RPMI8226 (cell line): ENCODE data around the gene EEF2K.
"Not testable (repeated sequence)": the region's sequence is repeated elsewhere in the genome, so short reads cannot be mapped to it uniquely, and the experiment has no call there.

Experiments used
- DNase-seq: peaks from one replicate; pipeline ENCODE4 v3.0.0-alpha.2; 2015

Gene EEF2K

DNA sequence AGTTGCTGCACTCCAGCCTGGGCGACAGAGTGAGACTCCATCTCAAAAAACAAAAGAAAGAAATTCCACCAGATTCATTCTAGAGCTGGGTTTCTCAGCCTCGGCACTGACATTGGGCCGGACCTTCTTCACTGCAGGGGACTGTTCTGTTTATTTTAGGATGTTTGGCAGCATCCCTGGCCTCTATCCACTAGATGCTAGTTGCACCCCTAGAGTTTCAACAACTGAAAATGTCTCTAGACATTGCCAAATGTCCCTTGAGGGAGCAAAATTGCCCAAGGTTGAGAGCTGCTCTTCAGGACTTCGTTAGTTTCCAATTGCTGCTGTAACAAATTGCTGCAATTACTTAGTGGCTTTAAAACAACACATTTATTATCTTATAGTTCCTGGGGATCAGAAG, 7.2 kb downstream of the EEF2K start:
- no peak for DNase-seq

DNA sequence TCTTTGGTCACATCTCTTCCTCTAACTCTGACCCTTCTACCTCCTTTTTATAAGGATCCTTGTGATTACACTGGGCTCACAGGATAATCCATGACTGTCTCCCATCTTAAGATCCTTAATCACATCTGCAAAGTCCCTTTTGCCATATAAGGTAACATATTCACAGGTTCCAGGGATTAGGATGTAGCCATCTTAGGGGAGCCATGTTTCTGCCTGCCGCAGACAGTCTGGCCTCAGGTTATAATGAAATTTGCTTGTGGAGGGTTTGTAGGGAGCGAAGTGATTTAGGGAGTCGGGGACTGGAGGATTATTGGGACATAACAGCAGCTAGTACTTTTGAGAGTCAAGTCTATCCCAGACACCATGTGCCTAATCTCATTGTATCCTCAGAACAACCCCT, 7.7 kb downstream of the EEF2K start:
- no peak for DNase-seq

DNA sequence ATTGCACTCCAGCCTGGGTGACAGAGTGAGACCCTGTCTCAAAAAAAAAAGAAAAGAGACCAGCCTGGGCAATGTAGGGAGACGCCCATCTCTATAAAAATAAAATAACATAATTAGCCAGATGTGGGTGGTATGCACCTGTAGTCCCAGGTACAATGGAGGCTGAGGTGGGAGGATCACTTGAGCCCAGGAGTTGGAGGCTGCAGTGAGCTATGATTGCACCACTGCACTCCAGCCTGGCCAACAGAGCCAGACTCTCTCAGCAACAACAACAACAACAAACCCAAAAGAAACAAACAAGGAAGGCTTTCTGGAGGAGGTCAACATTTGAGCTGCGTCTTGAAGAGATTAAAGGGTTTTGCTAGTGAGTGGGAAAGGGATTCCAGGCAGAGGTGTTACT, 8.3 kb downstream of the EEF2K start:
- no peak for DNase-seq

DNA sequence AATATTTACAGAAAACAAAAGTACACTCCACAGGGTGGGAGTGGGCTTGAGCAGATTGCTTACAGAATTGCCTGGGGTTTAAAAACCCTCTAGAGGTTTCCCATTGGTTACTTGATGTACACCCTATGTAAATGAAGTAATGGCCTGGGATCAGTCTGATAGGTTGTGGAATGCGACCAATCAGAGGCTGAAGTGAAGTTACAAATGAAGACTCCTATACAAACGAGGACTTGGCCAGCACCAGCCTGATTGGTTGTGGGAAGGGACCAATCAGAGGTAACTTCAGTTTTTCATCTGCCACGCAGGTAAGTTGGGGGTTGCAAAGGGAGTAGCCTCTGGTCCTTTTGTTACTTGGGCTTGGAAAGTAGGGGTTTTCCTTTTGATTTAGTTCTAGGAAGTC, 8.8 kb downstream of the EEF2K start:
- DNase-seq = no peak

DNA sequence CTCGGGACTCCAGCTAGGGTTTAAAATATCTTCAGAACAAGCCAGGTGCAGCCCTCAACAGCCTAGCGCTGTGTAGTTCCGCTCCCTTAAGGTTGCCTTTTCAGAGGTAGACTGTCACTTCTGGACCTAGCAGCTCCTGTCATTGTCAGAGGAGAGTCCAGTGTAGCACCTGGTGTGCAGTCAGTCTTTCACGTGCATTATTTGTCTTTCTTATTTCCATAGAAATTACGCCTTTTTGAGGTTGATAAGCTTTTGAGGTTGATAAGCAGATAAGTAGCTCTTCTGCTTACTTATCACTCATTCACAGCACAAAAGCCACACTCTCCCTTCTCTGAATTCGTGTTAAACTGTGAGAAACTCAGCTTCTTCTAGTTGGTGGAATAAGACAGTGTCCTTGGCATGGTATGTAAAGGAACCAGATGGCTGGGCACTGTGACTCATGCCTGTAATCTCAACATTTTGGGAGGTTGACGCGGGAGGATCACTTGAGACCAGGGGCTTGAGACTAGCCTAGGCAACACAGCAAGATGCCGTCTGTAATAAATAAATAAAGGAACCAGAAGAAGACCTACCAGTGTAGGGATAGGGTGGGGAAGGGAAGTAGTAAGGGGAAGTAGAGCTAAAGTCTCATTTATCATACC, 10.2 kb downstream of the EEF2K start:
- DNase-seq = no peak

DNA sequence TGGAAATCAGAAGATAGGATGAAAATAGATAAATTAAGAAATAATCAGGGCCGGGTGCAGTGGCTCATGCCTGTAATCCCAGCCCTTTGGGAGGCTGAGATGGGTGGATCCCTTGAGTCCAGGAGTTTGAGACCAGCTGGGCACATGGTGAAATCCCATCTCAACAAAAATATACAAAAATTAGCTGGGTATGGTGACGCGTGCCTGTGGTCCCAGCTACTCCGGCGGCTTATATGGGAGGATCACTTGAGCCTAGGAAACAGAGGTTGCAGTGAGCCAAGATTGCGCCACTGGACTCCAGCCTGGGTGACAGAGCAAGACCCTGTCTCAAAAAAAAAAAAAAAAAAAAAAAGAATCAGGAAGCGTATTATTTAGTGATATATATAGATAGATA, 10.8 kb downstream of the EEF2K start:
- not testable (repeated sequence) for DNase-seq

DNA sequence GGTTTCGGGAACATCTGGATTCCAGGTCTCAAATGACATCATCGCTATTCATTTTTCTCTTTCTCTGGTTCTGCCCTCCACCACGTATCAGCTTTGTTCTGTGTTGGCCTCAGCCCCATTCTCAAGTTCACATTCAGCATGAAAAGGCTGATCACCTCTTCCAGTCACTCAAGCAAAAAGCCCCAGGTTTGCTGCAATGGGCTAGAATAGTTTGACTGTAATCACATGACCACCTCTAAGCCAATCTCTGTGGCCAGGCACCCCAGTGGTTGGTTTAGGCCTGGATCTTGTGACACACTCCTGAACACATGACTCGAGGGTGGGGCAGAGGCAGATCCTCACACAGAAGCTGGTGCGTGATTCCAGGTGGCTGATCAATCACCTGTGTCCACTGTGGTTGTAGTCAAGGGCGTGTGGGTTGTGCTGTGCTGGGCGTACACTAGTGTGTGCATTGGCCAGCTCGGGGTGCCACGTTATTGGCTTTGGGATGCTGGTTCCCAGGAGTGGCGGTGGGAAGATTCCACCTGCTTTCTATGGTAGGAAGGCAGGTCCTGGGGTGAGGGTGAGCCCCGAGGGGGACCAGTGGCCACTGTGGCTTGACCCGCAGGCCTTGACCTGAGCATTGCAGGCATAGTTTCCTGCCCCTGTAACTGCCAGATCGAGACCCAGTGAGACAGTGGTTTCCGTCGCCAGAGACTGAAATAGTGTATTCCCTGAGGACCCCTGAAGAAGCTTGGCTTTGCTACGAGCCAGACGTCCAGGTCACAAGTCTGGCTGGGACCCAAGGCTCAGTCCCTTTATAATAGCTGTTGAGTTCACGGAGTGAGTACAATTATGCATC, 12.0 kb downstream of the EEF2K start:
- DNase-seq = no peak

DNA sequence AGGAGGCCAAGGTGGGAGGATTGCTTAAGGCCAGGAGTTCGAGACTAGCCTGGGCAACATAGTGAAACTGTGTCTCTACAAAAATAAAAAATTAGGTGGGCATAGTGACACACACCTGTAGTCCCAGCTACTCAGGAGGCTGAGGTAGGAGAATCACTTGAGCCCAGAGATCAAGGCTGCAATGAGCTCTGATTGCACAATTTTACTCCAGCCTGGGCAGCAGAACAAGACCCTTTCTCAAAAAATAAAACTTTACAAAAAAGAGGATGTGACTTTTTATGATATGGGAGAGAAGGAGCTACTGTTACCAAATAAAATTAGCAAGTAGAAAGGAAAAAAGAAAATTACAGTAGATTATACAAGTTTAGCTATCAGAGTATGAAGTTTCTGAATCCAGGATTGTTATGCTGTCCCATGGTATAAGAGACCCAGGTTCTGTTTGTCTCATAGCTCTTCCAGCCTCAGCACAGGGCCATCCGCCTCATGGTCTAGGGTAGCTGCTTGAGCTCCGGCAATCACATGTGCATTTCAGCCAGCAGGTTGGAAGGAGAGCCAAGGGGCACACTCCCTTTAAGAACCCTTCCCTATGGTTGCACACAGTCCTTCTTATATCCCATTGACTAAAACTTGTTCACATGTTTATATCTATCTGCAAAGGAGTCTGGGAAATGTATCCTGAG, 13.5 kb downstream of the EEF2K start:
- DNase-seq = no peak

DNA sequence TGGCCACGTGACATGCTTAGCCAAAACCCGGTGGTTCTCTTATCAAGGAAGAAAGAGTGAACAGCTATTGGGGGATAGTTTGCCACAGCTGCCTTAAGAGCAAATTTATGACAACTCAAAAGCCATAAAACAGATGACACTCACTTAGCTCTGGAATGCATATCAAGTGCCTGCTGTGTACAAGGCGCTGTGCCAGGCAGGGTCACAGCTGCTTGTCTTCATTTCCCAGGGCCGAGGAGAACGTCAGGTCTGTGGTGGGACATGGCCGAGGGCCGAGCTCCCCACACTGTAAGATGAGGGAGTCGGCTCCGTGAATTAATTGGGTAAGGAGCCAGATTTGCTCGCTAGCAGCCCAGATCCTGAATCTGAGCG, 14.0 kb downstream of the EEF2K start:
- DNase-seq = no peak

DNA sequence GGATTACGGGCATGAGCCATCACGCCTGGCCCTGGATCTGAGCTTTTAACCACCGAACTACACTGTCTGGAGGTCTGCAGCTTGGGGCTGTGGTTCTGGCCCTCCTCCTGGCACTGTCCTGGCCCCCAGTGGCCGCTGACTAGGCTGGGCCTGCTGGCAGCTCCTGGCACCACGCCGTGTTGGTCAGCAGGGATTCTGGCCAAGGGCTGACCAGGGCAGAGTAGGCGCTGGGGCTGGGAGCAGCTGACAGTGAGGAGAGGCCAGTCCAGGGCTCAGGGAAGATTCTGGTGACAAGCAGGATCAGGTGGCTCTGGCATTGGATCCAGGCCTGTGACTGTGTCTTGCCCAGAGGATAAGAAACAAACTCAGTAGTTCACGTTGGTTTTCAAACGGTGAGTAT, 14.6 kb downstream of the EEF2K start:
- no peak for DNase-seq

DNA sequence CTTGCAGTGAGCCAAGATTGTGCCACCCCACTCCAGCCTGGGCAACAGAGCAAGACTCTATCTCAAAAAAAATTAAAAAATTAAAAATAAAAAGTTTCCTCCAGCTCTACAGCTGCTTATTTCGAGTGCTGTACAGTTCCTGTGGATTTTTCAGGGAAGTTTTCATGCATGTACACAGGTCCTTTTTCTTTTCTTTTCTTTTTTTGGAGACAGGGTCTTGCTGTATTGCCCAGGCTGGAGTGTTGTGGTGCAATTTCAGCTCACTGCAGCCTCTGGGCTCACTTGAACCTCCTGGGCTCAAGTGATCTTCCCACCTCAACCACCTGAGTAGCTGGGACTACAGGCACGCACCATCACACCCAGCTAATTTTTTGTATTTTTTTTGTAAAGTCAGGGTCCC, 15.9 kb downstream of the EEF2K start:
- DNase-seq = no peak

DNA sequence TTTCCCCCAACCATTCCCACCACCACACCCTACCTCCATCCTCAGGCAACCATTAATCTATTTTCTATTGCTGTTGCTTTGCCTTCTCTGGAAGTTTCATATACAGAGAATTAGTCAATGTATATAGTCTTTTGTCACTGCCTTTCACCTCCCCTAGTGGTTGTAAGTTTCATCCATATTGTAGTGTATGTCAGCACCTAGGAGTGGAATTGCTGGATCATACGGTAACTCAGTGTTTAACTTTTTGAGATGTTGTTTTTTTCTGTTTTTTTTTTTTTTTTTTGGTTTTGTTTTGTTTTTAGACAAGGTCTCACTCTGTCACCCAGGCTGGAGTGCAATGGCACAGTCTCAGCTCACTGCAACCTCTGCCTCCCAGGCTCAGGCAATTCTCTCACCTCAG, 16.9 kb downstream of the EEF2K start:
- no peak for DNase-seq

DNA sequence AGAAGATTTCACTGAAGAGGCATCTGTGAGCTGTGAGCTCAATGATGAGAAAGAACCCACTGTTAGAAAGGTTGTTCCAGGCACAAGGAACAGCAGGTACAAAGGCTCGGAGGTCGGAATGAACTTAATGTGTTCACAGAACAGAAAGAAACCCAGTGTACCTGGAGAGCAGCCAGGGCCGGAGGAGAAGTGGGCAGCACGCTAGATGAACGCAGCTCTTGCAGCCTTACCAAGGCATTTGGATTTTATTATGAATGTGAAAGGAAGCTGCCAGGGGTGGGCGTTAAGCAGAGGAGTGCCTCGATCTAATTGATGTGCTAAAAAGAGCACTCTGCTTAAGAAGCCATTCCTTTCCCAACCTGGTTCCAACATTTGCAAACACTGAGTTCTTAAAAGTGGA, 19.0 kb downstream of the EEF2K start:
- DNase-seq = no peak

DNA sequence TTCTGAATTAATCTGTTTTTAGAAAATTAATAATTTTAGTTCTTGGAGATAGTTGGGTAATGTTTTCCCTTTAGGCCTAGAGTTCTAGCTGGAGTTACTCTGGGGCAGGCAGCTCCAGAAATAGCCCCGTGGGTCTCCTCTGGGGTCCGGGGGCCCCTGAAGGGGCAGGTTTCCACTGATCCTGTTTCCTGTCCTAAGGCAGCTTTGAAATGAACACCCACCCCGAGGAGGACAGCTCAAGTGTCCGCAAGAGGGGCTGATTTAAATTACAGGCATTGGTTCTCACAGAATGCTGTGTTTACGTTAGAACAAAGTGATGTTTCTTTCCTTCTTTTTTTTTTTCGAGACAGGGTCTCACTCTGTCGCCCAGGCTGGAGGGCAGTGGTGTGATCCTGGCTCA, 23.8 kb downstream of the EEF2K start:
- DNase-seq = no peak

DNA sequence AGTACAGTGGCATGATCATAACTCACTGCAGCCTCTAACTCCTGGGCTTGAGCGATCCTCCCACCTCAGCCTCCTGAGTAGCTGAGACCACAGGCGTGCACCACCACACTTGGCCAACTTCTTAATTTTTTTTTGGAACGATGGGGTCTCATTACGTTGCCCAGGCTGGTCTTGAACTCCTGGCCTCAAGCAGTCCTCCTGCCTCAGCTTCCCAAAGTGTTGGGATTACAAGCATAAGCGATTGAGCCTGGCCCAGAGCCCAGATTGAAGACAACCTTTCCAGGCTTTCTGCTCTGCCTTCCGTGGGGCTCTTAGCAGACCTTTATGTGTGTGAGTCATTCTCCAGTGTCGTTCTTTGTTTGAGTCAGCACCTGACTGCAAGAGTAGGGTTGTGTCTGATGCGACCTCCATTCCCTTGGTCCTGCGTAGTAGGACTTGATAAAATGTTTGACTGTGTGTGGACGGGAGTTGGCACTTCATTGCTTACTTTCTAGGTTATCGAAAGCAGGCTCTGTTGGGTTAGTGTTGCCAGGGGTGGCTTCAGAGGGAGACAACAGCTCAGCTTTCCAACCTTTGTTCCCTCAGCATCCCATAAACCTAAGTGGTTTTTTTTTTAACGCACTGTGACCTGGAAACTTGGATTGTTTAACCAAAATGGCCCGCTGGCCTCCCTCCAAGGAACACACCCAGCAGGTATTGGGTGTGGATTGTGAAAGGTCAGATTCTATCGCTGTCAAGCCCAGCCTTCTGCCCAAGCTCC, 26.4 kb downstream of the EEF2K start:
- no peak for DNase-seq

DNA sequence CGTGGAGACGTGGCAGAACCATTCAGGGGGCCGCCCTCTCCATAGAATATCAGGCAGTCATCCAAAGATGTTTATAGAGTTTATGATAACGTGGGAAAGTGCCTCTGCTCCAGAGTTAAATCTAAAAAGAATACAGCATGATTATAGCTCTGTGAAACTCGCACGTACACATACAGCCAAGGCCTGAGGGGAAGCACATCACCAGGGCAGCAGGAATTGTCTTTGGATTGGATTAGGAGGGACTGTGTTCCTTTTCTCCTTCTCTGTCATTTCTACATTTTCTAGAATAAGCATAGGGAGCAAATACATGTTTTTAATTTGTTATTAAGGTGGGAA, 26.9 kb downstream of the EEF2K start:
- no peak for DNase-seq

DNA sequence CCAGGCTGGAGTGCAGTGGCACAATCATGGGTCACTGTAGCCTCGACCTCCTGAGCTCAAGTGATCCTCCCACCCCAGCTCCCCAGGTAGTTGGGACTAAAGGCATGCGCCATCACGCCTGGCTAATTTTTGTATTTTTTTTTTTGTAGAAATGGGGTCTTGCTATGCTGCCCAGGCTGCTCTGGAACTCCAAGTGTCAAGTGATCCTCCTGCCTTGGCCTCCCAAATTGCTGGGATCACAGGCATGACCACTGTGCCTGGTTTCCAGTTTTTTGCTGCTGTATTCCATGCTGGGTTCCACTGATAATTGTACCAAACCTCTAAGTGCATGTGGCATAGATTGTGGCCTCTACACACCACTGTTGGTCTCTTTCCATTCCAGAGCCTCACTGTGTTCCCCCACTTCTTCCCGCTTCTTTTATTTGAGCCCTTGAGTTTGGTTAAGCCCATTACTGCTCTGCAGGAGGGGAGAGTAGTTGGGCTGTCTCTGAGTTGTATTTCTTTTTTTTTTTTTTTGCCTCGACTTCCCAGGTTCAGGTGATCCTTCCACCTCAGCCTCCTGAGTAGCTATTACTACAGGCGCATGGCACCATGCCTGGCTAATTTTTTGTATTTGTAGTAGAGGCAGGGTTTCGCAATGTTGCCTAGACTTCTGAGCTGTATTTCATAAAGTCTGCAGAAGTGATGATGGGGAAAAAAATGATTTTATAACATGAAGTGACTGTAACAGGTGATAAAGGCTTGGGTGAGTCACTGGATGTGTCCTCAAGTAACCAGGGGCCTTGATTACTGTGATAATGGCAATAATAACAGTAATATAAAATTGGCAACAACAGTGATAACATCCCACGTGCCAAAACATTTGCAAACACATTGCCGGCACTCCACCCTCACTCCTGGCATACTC, 30.0 kb downstream of the EEF2K start:
- DNase-seq = no peak

DNA sequence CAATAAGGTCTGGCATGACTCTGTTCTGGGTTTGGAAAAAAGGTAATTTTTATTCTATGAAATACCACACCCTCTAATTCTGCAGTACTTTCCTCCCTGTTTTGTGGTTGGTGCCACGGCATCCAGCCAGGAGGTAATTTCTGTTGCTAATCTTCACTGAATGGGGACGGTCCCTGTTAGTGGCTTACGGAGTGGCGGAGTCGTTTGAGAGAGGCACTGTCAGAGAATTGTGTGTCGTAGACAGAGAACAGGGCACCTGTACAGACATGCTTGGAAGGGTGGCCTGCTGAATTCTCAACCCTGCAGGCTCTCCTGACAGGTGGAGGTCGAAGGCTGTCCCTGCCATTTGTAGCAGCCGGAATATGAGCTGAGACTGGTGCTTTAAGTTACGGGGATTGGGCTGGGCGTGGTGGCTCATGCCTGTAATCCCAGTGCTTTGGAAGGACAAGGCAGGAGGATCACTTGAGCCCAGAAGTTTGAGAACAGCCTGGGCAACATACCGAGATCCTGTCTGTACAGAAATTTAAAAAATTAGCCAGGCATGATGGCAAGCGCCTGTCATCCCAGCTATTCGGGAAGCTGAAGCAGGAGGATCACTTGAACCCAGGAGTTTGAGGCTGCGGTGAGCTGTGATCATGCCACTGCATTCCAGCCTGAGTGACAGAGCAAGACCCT, 33.2 kb downstream of the EEF2K start:
- no peak for DNase-seq

DNA sequence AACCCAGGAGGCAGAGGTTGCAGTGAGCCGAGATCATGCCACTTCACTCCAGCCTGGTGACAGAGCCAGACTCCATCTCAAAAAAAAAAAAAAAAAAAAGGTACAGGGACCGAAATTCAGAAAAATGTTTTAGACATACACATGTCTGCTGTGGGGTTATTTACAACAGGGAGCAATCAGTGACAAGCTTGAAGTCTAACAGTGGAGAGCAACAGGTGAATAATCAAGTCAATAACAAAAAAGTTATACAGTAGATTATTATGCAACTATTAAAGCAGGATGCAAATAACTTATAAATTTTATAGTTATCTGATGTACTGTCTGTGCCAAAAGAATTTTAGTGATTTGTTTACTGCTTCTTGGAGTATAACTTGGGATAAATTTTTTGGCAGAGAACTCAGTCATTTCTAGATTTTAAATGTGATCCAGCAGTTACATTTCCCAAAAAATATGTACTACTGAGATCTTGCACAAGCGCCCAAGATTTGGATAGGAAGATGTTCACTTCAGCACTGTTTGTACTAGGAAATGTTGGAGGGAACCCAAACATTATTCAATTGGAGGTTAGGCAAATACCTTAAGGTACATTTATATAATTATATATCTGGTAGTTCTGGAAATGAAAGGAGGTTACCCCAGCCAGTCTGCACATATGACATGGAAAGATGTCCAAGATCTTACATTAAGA, 34.1 kb downstream of the EEF2K start:
- no peak for DNase-seq

DNA sequence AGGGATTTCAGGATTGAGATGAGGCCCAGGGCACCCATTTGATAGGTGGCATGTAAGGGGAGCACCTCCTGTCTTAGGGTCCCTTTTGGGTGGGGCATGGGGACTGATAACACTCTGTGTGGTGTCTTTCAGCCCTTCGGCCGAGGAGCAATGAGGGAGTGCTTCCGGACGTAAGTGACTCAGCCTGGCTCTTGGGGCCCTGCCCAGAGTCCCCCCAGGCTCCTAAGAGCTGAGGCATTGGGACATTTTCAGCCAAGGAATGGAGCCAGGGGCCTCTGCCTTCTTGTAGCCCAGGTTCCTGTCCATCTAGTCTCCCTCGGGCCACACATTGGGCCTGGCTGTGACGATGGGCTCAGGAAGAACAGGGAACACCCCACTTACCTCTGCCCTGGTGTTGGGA, 44.4 kb downstream of the EEF2K start:
- no peak for DNase-seq

DNA sequence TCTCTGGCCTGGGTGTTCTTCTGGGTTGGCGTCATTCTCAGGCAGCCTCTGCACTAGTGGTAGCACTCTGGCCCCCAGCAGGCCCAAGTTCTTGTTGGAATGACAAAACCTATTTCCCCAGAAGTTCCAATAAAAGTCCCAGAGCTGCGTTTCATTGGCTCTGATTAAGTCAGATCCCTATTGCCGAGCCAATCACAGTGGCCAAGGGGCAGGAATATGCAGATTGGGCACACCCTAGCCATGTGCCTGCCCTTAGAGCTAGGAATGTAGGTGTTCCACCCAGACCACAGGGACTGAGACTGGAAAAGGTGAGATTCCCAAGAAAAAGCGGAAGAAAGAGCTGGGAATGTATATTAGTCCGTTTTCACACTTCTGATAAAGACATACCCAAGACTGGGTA, 46.2 kb downstream of the EEF2K start:
- DNase-seq = no peak
